Body of pancreas (tissue), 4 donors: Measurements from ENCODE around the gene NR6A1. TPM values are rescaled to one million over a fixed set of nuclear protein-coding genes. Genes with fewer than 3 reads are reported as not detected.

ENCODE experiments used
- ATAC-seq: fragments of 150-250 bp; one replicate; pipeline ENCODE4 v1.9.1; 2016
- DNase-seq, 4 donors: peaks; one replicate each; pipeline ENCODE4 v3.0.0-alpha.2; 2019
- H3K27ac ChIP-seq, 4 donors: fragments of 200-600 bp; sonication (generic); 1 replicate in 3 of 4; 2 replicates in 1 of 4; pipeline versions ENCODE4 v1.5.1 to v1.6.1; 2016 to 2019; ENCODE audit warnings: mild to moderate bottlenecking in 1 of 4, mixed read lengths in 1 of 4, moderate library complexity in 1 of 4
- H3K27me3 ChIP-seq, 2 donors: fragments of 200-600 bp; sonication (generic); one replicate each; pipeline ENCODE4 v1.6.0; 2016; ENCODE audit warnings: mild to moderate bottlenecking in 1 of 2
- H3K36me3 ChIP-seq, 2 donors: fragments of 200-600 bp; sonication (generic); replicated peaks in 1 of 2; 2 replicates each; pipeline ENCODE4 v1.5.1; 2016; ENCODE audit warnings: low read depth in 2 of 2; ENCODE audit not compliant: insufficient read depth in 1 of 2
- H3K4me1 ChIP-seq: fragments of 200-600 bp; sonication (generic); one replicate; pipeline ENCODE4 v1.6.0; 2016
- H3K4me3 ChIP-seq, 2 donors: fragments of 200-600 bp; sonication (generic); 1 replicate in 1 of 2; 2 replicates in 1 of 2; pipeline ENCODE4 v1.5.1; 2016 to 2019
- H3K9me3 ChIP-seq, 3 donors: fragments of 200-600 bp; sonication (generic); 1 replicate in 2 of 3; 2 replicates in 1 of 3; pipeline ENCODE4 v1.5.1; 2016
- POLR2A ChIP-seq, 3 donors: fragments of 450-650 bp; IDR thresholded peaks; one replicate each; pipeline ENCODE4 v1.6.1; 2016; ENCODE audit warnings: antibody characterized with exemption in 3 of 3, mild to moderate bottlenecking in 2 of 3
- WGBS, 2 donors: methylation state at CpG; one replicate each; pipeline ENCODE4 v1.1.5; 2017; 5-methylcytosine and 5-hydroxymethylcytosine counted together
- intact Hi-C: fragments of 100-400 bp; cut with DNase I; formaldehyde crosslinking; loops from one replicate; pipeline ENCODE4 v1.15.1; 2023
- total RNA-seq, 2 donors: library from RNA; depleted of rRNA; stranded (reverse); fragments of >200 nt; gene quantifications; one replicate each; pipeline ENCODE4 v1.1.0, GENCODE V29; 2016
- TF ChIP-seq, protein P1 (sequence below), 7 experiments: fragments of 450-650 bp in 4 of 7; fragments of 200-600 bp in 3 of 7; sonication (generic) in 3 of 7; IDR thresholded peaks; one replicate each; pipeline ENCODE4 v1.5.1; 2016 to 2019; ENCODE audit warnings: antibody characterized with exemption in 7 of 7

Gene NR6A1
- total RNA-seq, 2 donors from 2014 or later: 3.3 to 3.9 TPM

DNA sequence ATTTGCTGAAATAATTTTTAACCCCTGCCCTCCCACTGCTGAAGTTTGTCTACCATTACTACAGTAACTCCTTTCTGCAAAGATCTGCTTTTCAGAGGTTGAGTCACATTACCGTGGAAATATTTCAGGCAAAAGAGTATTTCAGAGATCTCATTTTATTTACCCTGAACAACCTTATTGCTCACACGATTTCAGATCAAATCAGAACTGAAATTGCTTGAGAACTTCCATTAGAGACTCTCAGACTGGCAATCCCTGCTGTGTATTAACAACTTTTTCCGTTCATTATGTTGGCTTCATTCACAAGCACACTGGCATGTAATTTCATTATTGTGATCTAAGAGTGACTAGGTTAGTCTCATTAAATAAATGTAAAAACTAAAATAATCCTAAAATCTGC is 16.1 kb downstream of the NR6A1 start:
- no peak overlapping the region for H3K4me3 ChIP-seq
- ATAC-seq (no peak), DNase-seq (no peak)
- H3K36me3 ChIP-seq: no peaks in the 10 kb centered on the region
- 32 to 37% methylated on average over 3 of the region's 3 CpGs for WGBS, 2 donors
- H3K9me3 ChIP-seq: no peaks in the 10 kb centered on the region
- H3K27me3 ChIP-seq: no peaks in the 10 kb centered on the region
- H3K4me1 ChIP-seq: peaks cover 47% of the 10 kb centered on the region
- intact Hi-C loops: no loop called here
- TF ChIP-seq POLR2A (IDR thresholded peaks at IDR 0.05): no peak
- TF ChIP-seq, protein P1, sequence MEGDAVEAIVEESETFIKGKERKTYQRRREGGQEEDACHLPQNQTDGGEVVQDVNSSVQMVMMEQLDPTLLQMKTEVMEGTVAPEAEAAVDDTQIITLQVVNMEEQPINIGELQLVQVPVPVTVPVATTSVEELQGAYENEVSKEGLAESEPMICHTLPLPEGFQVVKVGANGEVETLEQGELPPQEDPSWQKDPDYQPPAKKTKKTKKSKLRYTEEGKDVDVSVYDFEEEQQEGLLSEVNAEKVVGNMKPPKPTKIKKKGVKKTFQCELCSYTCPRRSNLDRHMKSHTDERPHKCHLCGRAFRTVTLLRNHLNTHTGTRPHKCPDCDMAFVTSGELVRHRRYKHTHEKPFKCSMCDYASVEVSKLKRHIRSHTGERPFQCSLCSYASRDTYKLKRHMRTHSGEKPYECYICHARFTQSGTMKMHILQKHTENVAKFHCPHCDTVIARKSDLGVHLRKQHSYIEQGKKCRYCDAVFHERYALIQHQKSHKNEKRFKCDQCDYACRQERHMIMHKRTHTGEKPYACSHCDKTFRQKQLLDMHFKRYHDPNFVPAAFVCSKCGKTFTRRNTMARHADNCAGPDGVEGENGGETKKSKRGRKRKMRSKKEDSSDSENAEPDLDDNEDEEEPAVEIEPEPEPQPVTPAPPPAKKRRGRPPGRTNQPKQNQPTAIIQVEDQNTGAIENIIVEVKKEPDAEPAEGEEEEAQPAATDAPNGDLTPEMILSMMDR (IDR thresholded peaks at IDR 0.05): no peak
- no peak overlapping the region for H3K27ac ChIP-seq

DNA sequence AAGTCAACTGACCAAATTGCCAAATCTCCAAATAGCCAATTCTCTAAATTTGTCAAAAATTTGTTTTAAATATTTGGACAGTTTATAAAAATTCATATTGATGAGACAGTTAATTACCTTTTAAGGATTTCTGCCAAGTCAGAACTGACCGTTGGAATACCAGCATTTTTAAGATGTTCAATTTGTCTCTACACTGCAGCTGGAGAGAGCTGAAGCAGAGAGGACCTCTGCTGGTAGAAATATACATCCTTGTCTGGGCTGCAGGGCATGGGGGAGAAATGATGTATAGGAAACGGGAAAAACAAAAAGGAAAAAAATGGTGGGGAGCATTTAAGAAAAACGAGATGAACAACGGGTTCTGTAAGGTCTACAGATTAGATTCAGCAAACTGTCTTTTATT is 16.8 kb downstream of the NR6A1 start:
- Histone ChIP-seq H3K27me3 (no peaks in the 10 kb centered on the region), H3K36me3 (no peaks in the 10 kb centered on the region), H3K9me3 (no peaks in the 10 kb centered on the region), H3K27ac (peak overlapping the region in 1 of 4 donors; percentile 11), H3K4me1 (peaks cover 45% of the 10 kb centered on the region), H3K4me3 (no peak overlapping the region)
- intact Hi-C loops: no loop called here
- DNase-seq (no peak), ATAC-seq (no peak)
- TF ChIP-seq, protein P1 (IDR thresholded peaks at IDR 0.05): peak in 3 of 7 experiments; percentile 1 to 12 (median 7)
- TF ChIP-seq POLR2A (IDR thresholded peaks at IDR 0.05): no peak
- WGBS, 2 donors: 31 to 38% methylated on average over 4 of the region's 4 CpGs

DNA sequence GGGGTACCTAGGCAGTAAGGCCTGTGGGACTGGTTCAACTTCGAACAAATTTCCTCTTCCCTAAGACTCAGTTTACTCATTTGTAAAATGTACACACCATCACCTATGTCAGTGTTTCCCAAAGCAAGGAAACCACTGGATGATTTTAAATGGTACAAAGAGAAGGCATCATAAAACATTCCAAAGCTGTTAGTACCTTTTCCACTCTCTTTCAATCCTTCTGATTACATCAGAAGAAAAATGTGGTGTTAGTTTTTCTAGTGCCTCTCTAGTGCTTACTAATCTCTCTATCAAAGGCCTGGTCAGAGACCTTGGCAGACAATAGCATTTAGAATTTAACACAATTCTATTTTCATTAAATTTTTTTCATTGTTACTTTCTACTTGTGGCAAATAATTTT is 18.1 kb downstream of the NR6A1 start:
- peaks cover 33% of the 10 kb centered on the region for H3K4me1 ChIP-seq
- H3K27me3 ChIP-seq: no peaks in the 10 kb centered on the region
- 58 to 61% methylated on average over 1 of the region's 1 CpG for WGBS, 2 donors
- TF ChIP-seq, protein P1 (IDR thresholded peaks at IDR 0.05): no peak
- no peak for TF ChIP-seq POLR2A (IDR thresholded peaks at IDR 0.05)
- H3K27ac ChIP-seq: no peak overlapping the region
- no peak overlapping the region for H3K4me3 ChIP-seq
- ATAC-seq (peak; percentile 42), DNase-seq (no peak)
- no peaks in the 10 kb centered on the region for H3K9me3 ChIP-seq
- no peaks in the 10 kb centered on the region for H3K36me3 ChIP-seq
- intact Hi-C loops: no loop called here

DNA sequence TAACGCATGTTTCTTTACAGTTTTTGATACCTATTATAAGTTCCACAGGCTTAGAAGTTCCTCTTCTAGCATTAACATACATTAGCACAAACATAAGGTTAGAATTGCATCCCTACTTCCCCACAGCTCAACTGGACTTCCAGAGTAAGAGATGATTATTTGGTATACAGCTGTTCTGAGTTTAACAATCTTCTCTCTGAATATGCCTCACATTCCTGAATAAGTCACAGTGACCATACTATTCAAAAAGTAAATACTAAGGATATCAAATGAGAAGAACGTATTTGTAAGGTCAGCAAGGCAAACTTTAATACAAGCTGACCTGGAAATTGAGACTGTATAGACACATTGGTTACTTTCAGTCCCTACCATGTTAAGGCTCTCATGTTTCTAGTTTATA is 21.3 kb downstream of the NR6A1 start:
- Histone ChIP-seq H3K27ac (no peak overlapping the region), H3K4me1 (peaks cover 8% of the 10 kb centered on the region), H3K36me3 (no peaks in the 10 kb centered on the region), H3K9me3 (no peaks in the 10 kb centered on the region), H3K4me3 (no peak overlapping the region), H3K27me3 (no peaks in the 10 kb centered on the region)
- 80 to 84% methylated on average over 2 of the region's 2 CpGs for WGBS, 2 donors
- DNase-seq (no peak), ATAC-seq (no peak)
- no peak for TF ChIP-seq POLR2A (IDR thresholded peaks at IDR 0.05)
- TF ChIP-seq, protein P1 (IDR thresholded peaks at IDR 0.05): no peak
- intact Hi-C loops: no loop called here

DNA sequence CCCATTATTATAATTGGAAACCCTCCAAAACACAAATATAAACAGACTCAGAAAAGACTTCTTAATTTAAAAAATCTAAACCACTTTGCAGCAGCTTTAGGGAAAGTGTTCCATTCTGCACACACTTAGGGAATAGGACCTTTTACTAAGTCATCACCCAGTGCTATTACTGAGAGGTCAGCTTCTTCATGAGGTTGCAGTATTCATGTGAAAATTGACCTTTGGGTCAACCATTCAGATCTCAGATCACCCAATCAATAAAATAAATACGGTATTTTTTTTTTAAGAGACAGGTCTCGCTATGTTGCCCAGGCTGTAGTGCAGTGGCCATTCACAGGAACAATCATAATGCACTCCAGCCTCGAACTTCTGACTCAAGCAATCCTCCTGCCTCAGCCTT is 21.8 kb downstream of the NR6A1 start:
- Histone ChIP-seq H3K27ac (no peak overlapping the region), H3K9me3 (no peaks in the 10 kb centered on the region), H3K4me3 (no peak overlapping the region), H3K27me3 (no peaks in the 10 kb centered on the region), H3K36me3 (no peaks in the 10 kb centered on the region), H3K4me1 (peaks cover 6% of the 10 kb centered on the region)
- no peak for TF ChIP-seq POLR2A (IDR thresholded peaks at IDR 0.05)
- TF ChIP-seq, protein P1 (IDR thresholded peaks at IDR 0.05): no peak
- WGBS, 2 donors: 50 to 52% methylated on average over 3 of the region's 3 CpGs
- DNase-seq: no peak
- intact Hi-C loops: no loop called here
- no peak for ATAC-seq
